A673 (cell line): ENCODE measurements around the gene PGC. TPM values are rescaled to one million over a fixed set of nuclear protein-coding genes. Genes with fewer than 3 reads are reported as not detected.

ENCODE experiments used
- BruUV-seq: library from RNA; stranded (reverse); fragments of 400-500 nt; replicated peaks from 2 replicates; lab custom pipeline; 2021; lab: Mats Ljungman, UMichigan
- CTCF ChIA-PET: fragments of 300-600 bp; sonication (Branson Sonifier 250); formaldehyde crosslinking; loops from one replicate; lab custom pipeline; 2022; ENCODE audit warnings: antibody characterized with exemption; lab: Charles Lee
- POLR2A ChIA-PET: fragments of 300-600 bp; sonication (Branson Sonifier 250); formaldehyde crosslinking; loops from one replicate; lab custom pipeline; 2022; ENCODE audit warnings: antibody characterized with exemption; ENCODE audit not compliant: low non-redundant PET; lab: Charles Lee
- DNase-seq: peaks from one replicate; pipeline ENCODE4 v3.0.0-alpha.2; 2015; ENCODE audit warnings: low spot score
- H3K27ac ChIP-seq: fragments of 200-600 bp; sonication (generic); 2 replicates; pipeline ENCODE4 v1.5.1; 2016; ENCODE audit warnings: mixed run types, low read depth, mild to moderate bottlenecking, mixed read lengths, antibody characterized with exemption, low read length; ENCODE audit not compliant: poor library complexity, severe bottlenecking
- H3K27me3 ChIP-seq: fragments of 200-600 bp; sonication (generic); replicated peaks from 2 replicates; pipeline ENCODE4 v1.6.1; 2017; ENCODE audit warnings: mixed run types, low read depth, mild to moderate bottlenecking, mixed read lengths, antibody characterized with exemption, low read length; ENCODE audit not compliant: insufficient read depth, poor library complexity
- H3K36me3 ChIP-seq: fragments of 200-600 bp; sonication (generic); 2 replicates; pipeline ENCODE4 v1.6.1; 2016; ENCODE audit warnings: mixed run types, mild to moderate bottlenecking, mixed read lengths, antibody characterized with exemption, low read length; ENCODE audit not compliant: insufficient read depth, poor library complexity, severe bottlenecking
- H3K4me1 ChIP-seq: fragments of 200-600 bp; sonication (generic); 2 replicates; pipeline ENCODE4 v1.6.1; 2017; ENCODE audit warnings: mixed run types, mild to moderate bottlenecking, mixed read lengths, antibody characterized with exemption, low read length; ENCODE audit not compliant: insufficient read depth, poor library complexity, severe bottlenecking
- H3K4me3 ChIP-seq: fragments of 200-600 bp; sonication (generic); 2 replicates; pipeline ENCODE4 v1.5.1; 2016; ENCODE audit warnings: low read depth, mixed run types, mild to moderate bottlenecking, mixed read lengths, low read length; ENCODE audit not compliant: poor library complexity, severe bottlenecking
- H3K9me3 ChIP-seq: fragments of 200-600 bp; sonication (generic); 2 replicates; pipeline ENCODE4 v1.6.1; 2016; ENCODE audit warnings: mixed run types, low read depth, mild to moderate bottlenecking, mixed read lengths, antibody characterized with exemption, low read length; ENCODE audit not compliant: poor library complexity, severe bottlenecking
- CTCF ChIP-seq: fragments of 300-800, 200-600 bp; sonication (generic); conservative IDR thresholded peaks from 2 replicates; pipeline ENCODE4 v1.5.1; 2017; ENCODE audit warnings: low read depth, mild to moderate bottlenecking, antibody characterized with exemption, low read length, moderate library complexity, mixed read lengths
- EZH2 ChIP-seq: fragments of 200-600 bp; sonication (generic); IDR thresholded peaks from 2 replicates; pipeline ENCODE4 v1.6.1; 2017; ENCODE audit warnings: borderline replicate concordance, low read depth, mild to moderate bottlenecking, mixed read lengths, antibody characterized with exemption, low read length; ENCODE audit not compliant: poor library complexity, severe bottlenecking
- intact Hi-C: fragments of 100-400 bp; cut with micrococcal nuclease; formaldehyde crosslinking; loops from one replicate; pipeline ENCODE4 v1.10.0; 2022; ENCODE audit not compliant: unreplicated experiment
- total RNA-seq: library from RNA; stranded (reverse); gene quantifications from 2 replicates; pipeline ENCODE4 v1.2.3, GENCODE V29; 2021

Gene PGC
- total RNA-seq, 1 experiment from 2014 or later, result not detected

- CTCF ChIA-PET, result no interaction called here
- no peak for DNase-seq
- no peak overlapping the region for H3K27ac ChIP-seq
- no peaks in the 10 kb centered on the region for H3K27me3 ChIP-seq
- no peaks in the 10 kb centered on the region for H3K36me3 ChIP-seq
- TF ChIP-seq CTCF (no peak), EZH2 (no peak)
- BruUV-seq, result no TSS peak
- peaks cover 12% of the 10 kb centered on the region for H3K4me1 ChIP-seq
- POLR2A ChIA-PET, result no interaction called here
- intact Hi-C loops, result no loop called here
- H3K9me3 ChIP-seq, result no peaks in the 10 kb centered on the region
- no peak overlapping the region for H3K4me3 ChIP-seq
Observed at GRCh38 chr6:41711323-41712038, 35.7 kb downstream of the PGC start.

GRCh38 chr6:41709375-41709774 is 37.8 kb downstream of the PGC start:
- ChIA-PET POLR2A (no interaction called here), CTCF (interaction anchor here (1.0 kb wide), 1 partner anchor 70 kb away, joined by 4 read pairs; the partner anchor contains the start of gene FRS3)
- peaks cover 13% of the 10 kb centered on the region for H3K4me1 ChIP-seq
- no peaks in the 10 kb centered on the region for H3K9me3 ChIP-seq
- no peaks in the 10 kb centered on the region for H3K36me3 ChIP-seq
- H3K27ac ChIP-seq, result no peak overlapping the region
- no peak overlapping the region for H3K4me3 ChIP-seq
- TF ChIP-seq EZH2, result no peak
- no peak for TF ChIP-seq CTCF
- BruUV-seq, result no TSS peak
- intact Hi-C loops, result loop anchor here (10.0 kb wide), 1 partner anchor 65 kb away; the partner anchor contains the start of gene FRS3
- no peak for DNase-seq
- no peaks in the 10 kb centered on the region for H3K27me3 ChIP-seq

- intact Hi-C loops, result loop anchor here (10.0 kb wide), 1 partner anchor 66 kb away; the partner anchor contains the start of gene FRS3
- H3K4me1 ChIP-seq, result peaks cover 13% of the 10 kb centered on the region
- H3K9me3 ChIP-seq, result no peaks in the 10 kb centered on the region
- H3K27ac ChIP-seq, result no peak overlapping the region
- no peaks in the 10 kb centered on the region for H3K36me3 ChIP-seq
- DNase-seq, result no peak
- ChIA-PET CTCF (interaction anchor here (1.0 kb wide), 1 partner anchor 71 kb away, joined by 4 read pairs; the partner anchor contains the start of gene FRS3), POLR2A (no interaction called here)
- no TSS peak for BruUV-seq
- TF ChIP-seq CTCF (no peak), EZH2 (no peak)
- H3K27me3 ChIP-seq, result no peaks in the 10 kb centered on the region
- H3K4me3 ChIP-seq, result no peak overlapping the region
Observed at GRCh38 chr6:41708856-41709255, 38.3 kb downstream of the PGC start.
